Neural cell (in vitro differentiated cells): ENCODE data around the gene SPACA4.

Experiments
- CTCF ChIP-seq: fragments of 450-650 bp; IDR thresholded peaks from 2 replicates; pipeline ENCODE4 v1.5.1; 2014; ENCODE audit warnings: antibody characterized with exemption, mild to moderate bottlenecking, moderate library complexity; ENCODE audit not compliant: poor library complexity, severe bottlenecking
- POLR2AphosphoS5 ChIP-seq: IDR thresholded peaks from 2 replicates; pipeline ENCODE4 v1.6.1; 2012
- RAD21 ChIP-seq: fragments of 450-650 bp; conservative IDR thresholded peaks from 2 replicates; pipeline ENCODE4 v1.6.1; 2014; ENCODE audit warnings: antibody characterized with exemption, mild to moderate bottlenecking, moderate library complexity
- SMC3 ChIP-seq: fragments of 450-650 bp; conservative IDR thresholded peaks from 2 replicates; pipeline ENCODE4 v1.6.1; 2014; ENCODE audit warnings: antibody characterized with exemption, mild to moderate bottlenecking, moderate library complexity; ENCODE audit not compliant: poor library complexity
- TAF1 ChIP-seq: IDR thresholded peaks from 2 replicates; pipeline ENCODE4 v1.6.1; 2012; ENCODE audit warnings: low read depth

DNA sequence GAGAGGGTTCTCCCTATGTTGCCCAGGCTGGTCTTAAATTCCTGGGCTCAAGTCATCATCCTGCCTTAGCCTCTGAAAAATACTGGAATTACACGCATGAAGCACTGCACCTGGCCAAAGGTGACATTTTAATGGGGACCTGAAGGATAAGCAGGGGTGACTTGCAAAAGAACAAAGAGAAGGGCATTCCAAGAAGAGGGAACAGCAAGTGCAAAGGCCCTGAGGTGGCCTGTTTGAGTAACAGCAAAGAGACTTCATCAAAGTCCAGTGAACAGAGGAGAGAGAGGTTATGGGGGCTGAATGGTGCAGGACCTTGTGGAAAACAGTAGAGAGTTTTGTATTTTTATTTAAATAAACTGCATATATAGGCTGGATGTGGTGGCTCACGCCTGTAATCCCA lies 35.3 kb downstream of the SPACA4 start:
- no peak for TF ChIP-seq RAD21
- no peak for TF ChIP-seq CTCF
- no peak for TF ChIP-seq POLR2AphosphoS5
- no peak for TF ChIP-seq TAF1
- TF ChIP-seq SMC3 = no peak
